SHP77 treated with DMSO at 0.1 percent for 48 hours (cell line): Measurements from ENCODE around the gene VASH1.
A peak's percentile ranks its signal among the peaks of the same experiment; 100 is the strongest.

Source experiments
- DNase-seq: peaks from one replicate; lab custom pipeline; 2025; lab: John Stamatoyannopoulos, UW

Gene VASH1

GRCh38 chr14:76784881-76785280 lies 23.6 kb downstream of the VASH1 start:
- peak; percentile 74 for DNase-seq

DNA sequence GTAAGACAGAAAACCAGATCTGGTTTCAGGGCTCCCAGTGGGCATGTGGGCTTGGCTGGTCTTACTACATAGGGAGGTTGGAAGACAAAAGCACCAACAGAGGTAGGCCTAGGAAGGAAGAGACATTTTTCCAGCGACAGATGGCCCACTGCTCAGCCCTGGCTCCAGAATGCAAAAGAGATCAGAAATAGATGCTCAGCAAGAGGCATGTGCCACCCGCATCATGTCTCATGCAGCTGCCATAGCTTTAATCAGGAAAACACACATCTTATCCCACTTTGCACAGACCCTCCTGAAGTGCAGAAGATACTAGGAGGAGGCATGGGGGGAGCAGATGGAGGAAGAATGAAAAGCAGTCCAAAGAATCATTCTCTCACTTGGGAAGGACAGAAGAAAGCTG lies 25.3 kb downstream of the VASH1 start:
- no peak for DNase-seq

DNA sequence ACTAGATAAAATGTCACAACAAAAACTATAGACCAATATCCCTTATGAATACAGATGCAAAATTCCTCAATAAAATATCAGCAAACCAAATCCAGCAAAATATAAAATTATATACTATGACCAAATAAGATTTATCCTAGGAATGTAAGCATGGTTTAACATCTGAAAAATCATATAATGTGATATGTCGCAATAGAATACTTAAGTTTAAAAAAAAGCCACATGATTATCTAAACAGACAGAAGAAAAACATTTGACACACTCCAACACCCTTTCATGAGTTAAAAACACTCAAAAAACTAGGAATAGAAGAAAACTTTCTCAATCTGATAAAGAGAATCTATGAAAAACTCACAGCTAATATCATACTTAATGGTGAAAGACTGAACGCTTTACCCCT lies 31.2 kb downstream of the VASH1 start:
- DNase-seq = no peak

DNA sequence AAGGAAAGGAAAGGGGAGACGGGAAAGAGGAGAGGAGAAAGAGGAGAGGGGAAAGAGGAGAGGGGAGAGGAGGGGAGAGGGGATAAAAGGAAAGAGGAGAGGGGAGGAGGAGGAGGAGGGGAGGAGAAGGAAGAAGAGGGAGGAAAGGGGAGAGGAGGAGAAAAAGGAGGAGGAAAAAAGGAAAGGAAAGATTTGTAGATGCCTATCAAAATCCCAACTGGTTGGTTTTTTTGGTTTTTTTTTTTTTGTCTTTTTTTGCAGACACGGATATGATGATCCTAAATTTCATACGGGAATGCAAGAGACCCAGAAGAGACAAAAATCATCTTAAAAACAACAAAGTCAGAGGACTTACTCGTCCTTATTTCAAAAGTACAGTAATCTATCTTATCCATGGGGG lies 32.1 kb downstream of the VASH1 start:
- no peak for DNase-seq

DNA sequence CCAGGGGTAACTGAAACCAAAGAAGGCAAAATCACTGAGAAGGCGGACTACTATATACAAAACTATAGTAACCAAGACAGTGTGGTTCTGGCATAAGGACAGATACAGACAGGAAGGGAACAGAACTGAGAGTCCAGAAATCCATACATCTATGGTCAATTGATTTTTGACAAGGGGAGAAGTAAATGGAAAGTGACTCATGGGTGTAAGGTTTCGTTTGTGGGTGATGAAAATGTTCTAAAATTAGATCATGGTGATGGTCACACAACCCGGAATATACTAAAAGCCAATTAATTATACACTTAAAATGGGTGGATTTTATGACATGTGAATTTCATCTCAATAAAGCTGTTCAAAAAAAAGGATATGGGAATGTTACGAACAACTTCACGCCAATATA lies 32.7 kb downstream of the VASH1 start:
- DNase-seq = no peak

- DNase-seq = no peak
Measured at GRCh38 chr14:76806446-76806845, 45.2 kb downstream of the VASH1 start.

GRCh38 chr14:76808011-76808410 lies 46.7 kb downstream of the VASH1 start:
- DNase-seq = no peak

GRCh38 chr14:76808990-76809389 lies 47.7 kb downstream of the VASH1 start:
- DNase-seq = no peak

GRCh38 chr14:76810525-76810924 lies 49.3 kb downstream of the VASH1 start:
- DNase-seq = no peak

DNA sequence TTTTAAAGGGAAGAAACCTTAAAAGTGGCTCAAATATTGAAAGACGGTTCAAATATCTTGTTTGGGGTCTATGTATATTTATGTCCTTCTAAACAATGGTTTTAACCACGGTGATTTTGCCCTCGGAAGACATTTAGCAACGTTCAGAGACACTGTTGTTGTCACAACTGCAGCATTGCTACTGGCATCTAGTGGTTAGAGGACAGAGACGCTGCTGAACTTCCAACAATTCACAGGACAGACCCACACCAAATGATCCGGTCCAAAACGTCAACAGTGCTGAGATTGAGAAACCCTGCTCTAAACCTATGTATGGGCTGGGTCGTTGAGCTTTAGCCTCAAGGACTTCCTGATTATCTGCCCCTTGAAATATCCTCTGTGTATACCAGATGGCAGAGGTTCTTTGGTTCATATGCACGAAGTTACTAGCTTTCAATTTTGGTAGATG lies 49.7 kb downstream of the VASH1 start:
- no peak for DNase-seq

GRCh38 chr14:76811561-76811960 lies 50.3 kb downstream of the VASH1 start:
- DNase-seq = no peak

GRCh38 chr14:76812093-76812421 lies 50.8 kb downstream of the VASH1 start:
- DNase-seq = no peak

DNA sequence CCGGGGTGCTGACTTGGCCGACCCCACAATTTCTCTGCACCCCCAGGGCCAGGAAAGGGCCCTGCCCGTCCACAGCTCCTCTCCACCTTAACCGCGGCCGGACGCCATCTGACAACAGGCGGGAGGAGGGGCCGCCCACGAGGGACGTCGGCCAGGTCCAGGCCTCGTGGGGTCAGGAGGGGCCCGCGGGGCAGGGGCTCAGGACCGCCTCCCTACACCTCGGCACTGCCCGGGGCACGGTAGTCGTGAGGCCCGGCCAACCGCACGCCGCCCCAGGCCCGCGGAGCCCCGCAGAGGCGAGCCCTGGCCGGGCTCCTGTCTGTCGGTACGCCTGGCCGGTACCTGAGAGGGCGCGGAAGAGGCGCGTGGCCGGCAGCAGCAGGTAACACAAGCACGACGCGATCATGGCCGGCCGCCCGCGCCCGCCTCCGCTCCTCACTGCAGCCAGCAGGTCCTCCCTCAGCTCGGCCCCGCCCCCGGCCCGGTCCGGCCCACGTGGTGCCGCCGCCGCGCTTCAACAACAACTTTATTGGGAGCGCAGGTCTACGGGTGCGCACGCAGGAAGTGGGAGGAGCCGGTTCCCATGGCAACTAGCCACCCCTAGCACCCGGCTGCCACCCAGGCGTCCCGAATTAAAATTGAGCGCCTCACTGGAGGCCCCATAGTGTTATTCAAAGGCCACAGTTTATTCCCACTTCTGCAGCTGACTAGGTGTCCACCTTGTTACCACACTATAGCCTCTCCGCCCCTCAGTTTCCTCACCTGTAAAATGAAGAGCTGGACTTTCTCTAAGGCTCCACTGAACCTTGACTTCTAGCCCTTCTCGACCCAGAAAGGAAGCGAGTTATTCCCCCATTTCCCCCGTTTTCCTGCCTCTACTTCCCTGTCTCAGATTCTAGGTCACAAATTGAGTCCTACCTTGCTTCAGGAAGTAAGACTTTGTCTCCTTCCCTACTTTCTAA lies 51.4 kb downstream of the VASH1 start, which contains the start of gene ANGEL1:
Gene ANGEL1 (minus strand): TSS at position 461 of the 962 bp plus-strand sequence. CDS start 55 bp downstream, at position 406.
- peak; percentile 76 for DNase-seq

- DNase-seq = no peak
Measured at GRCh38 chr14:76814726-76815645, 53.7 kb downstream of the VASH1 start.

GRCh38 chr14:76820700-76821099 lies 59.4 kb downstream of the VASH1 start:
- no peak for DNase-seq

- DNase-seq = no peak
Measured at GRCh38 chr14:76826122-76826521, 64.9 kb downstream of the VASH1 start, which contains the start of gene LRRC74A. Gene LRRC74A (plus strand): TSS chr14:76826408. CDS start chr14:76826698, 290 bp downstream.

GRCh38 chr14:76827696-76828296 lies 66.5 kb downstream of the VASH1 start:
- DNase-seq = no peak

DNA sequence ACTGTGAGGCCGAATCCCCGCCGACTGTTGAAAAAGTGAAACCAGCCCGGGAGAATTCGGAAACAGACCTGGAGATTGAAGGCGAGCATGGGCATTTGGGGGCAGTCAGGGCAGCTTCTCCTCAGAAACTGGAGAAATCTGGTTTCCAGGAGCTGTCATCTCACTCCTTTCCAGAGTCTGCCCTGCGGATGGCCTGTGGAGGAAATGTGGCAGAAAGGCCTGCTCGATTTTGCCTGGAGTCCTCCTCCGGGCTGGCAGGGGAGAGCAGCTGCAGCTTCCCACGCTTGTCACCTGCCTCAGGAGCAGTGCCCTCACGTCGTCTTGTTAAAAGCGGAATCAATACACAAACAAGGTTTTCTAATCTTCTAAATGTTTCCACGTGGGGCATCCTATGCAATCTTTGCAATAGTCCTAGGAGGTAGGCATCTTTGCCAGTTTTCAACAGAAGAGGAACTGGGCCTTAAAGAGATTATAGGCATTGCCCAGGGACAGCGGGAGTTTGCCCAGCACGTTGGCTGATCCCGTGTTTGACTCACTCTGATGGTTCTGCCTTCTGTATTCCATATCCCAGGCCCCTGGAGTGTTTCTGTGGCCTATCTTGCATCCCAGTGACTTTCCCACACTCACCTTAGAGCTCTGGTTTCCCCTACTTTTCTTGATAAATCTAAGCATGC lies 67.2 kb downstream of the VASH1 start:
- peak; percentile 8 for DNase-seq

GRCh38 chr14:76829013-76829365 lies 67.7 kb downstream of the VASH1 start:
- no peak for DNase-seq

- no peak for DNase-seq
Measured at GRCh38 chr14:76829650-76830421, 68.6 kb downstream of the VASH1 start.

GRCh38 chr14:76830556-76830955 lies 69.3 kb downstream of the VASH1 start:
- DNase-seq = no peak
